Neural progenitor cell (in vitro differentiated cells): ENCODE data around the gene FAM20A.

Experiments used
- EZH2 ChIP-seq: fragments of 200-600 bp; sonication (generic); IDR thresholded peaks from 2 replicates; pipeline ENCODE4 v1.6.1; 2017; ENCODE audit warnings: antibody characterized with exemption, mild to moderate bottlenecking, moderate library complexity
- EZH2phosphoT487 ChIP-seq: fragments of 200-600 bp; sonication (generic); IDR thresholded peaks from 2 replicates; pipeline ENCODE4 v1.6.1; 2017; ENCODE audit warnings: antibody characterized with exemption
- TF ChIP-seq, protein P1 (sequence below): fragments of 200-600 bp; sonication (generic); IDR thresholded peaks from 2 replicates; pipeline ENCODE4 v1.5.1; 2017; ENCODE audit warnings: antibody characterized with exemption, mild to moderate bottlenecking

DNA sequence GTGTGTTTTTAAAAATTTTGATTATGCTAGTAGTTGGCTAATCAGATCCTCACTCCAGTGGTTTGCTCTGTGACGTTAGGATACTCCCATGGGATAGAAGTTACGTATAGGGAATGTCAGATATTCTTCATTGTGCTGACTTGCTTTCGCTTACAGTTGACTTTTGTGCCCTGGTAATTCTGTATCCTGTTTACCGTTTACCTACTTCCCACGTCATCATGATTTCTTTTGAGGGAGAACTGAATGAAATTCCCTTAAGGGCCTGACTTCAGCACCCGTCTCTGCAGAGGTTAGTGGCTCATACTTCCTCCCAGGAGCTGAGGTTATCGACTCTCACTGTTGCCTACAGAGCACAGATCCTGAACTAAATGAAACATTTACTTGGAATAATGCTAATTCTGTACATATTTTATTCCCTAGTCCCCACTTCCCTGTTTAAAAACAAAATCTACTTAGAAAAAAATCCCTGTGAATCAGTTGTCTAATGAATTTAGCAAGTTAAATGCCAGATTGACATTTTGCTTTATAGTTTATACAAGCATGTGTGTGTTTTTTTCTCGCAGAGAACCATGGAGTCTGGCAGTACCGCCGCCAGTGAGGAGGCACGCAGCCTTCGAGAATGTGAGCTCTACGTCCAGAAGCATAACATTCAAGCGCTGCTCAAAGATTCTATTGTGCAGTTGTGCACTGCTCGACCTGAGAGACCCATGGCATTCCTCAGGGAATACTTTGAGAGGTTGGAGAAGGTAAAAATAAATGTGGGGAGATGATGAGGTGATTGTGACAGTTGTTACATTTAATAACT is 86.1 kb downstream of the FAM20A start:
- TF ChIP-seq, protein P1, sequence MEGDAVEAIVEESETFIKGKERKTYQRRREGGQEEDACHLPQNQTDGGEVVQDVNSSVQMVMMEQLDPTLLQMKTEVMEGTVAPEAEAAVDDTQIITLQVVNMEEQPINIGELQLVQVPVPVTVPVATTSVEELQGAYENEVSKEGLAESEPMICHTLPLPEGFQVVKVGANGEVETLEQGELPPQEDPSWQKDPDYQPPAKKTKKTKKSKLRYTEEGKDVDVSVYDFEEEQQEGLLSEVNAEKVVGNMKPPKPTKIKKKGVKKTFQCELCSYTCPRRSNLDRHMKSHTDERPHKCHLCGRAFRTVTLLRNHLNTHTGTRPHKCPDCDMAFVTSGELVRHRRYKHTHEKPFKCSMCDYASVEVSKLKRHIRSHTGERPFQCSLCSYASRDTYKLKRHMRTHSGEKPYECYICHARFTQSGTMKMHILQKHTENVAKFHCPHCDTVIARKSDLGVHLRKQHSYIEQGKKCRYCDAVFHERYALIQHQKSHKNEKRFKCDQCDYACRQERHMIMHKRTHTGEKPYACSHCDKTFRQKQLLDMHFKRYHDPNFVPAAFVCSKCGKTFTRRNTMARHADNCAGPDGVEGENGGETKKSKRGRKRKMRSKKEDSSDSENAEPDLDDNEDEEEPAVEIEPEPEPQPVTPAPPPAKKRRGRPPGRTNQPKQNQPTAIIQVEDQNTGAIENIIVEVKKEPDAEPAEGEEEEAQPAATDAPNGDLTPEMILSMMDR, result no peak
- no peak for TF ChIP-seq EZH2
- TF ChIP-seq EZH2phosphoT487, result no peak
